NCI-H146 (cell line): Measurements from ENCODE around the gene STAB2.
"Not testable (repeated sequence)": the region's sequence is repeated elsewhere in the genome, so short reads cannot be mapped to it uniquely, and the experiment has no call there.

ENCODE experiments used
- DNase-seq: peaks from one replicate; lab custom pipeline; 2025; lab: John Stamatoyannopoulos, UW

The STAB2 gene

DNA sequence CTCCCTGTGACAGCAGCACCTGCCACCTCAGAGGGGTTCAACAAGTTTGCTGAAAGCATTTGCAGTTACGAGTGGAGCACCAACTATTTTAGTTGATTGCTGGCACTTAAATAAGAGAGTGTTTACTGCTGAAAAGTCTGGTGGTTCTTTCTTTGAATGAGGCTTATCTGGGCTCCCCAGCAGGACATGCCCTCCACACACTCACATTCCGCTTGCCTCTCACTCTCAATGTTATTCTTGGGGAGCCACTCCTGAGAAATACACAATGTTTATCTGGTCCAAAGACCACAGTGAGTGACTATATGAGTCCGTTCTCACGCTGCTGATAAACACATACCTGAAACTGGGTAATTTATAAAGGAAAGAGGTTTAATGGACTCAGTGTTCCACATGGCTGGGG lies 222.1 kb downstream of the STAB2 start:
- DNase-seq, result no peak

DNA sequence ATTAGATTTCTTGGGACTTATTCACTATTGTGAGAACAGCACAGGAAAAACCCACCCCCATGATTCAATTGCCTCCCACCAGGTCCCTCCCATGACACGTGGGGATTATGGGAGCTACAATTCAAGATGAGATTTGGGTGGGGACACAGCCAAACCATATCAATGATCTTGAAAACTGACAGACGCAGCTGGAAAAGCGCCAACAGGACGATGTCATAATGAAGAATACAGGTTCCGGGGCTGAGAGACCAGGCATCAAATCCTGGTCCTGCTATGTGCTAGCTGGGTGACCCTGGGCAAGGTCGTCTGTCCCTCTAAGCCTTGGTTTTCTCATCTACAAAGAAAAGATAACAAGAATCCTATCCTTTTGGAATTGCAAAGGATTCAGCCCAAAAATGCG lies 222.6 kb downstream of the STAB2 start:
- not testable (repeated sequence) for DNase-seq

DNA sequence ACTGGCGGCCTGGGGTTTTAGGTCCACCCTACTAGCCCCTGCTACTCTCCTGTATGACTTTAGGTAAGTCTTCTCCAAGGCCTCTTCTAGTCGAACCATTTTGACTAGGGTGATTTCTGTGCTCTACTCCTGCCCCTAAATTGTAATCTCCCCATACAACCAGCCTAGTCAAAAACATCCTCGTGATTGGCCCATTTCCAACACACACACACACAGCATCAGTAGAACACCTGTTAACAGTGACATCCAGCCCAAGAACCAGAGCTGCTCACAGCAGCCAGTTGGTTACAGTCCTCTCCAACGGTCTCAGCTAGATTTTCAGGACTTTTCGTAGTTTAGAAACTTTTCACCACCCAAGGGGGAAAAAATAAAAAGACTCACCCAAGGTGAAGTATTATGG lies 223.0 kb downstream of the STAB2 start:
- DNase-seq, result no peak

- DNase-seq, result no peak
Measured at GRCh38 chr12:103811791-103812190, 224.7 kb downstream of the STAB2 start.

- no peak for DNase-seq
Measured at GRCh38 chr12:103812789-103813188, 225.7 kb downstream of the STAB2 start.

DNA sequence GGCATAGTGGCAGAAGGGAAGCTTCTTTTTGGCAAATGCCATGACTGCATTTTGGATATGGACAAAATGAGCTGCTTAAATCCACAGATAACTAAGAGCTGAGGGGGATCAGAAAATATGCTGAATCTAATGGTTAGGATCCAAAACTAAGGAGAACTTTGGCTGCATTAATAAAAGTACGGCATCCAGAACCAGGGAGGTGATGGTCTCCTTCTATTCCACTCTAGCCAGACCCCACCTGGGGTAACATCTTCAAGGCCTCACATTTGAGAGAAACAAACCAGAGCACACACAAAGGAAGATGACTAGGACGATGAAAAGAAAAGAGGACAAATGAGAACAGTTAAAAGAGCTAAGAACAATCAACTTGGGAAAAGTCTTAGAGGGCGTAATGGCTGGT lies 226.4 kb downstream of the STAB2 start:
- no peak for DNase-seq

GRCh38 chr12:103813949-103814348 lies 226.9 kb downstream of the STAB2 start:
- no peak for DNase-seq

GRCh38 chr12:103814436-103814835 lies 227.4 kb downstream of the STAB2 start:
- DNase-seq, result no peak
